GM23248 (cell line): ENCODE measurements around the gene HOXB3.

Experiments
- EZH2 ChIP-seq: fragments of 200-600 bp; sonication (generic); IDR thresholded peaks from 2 replicates; pipeline ENCODE4 v1.6.1; 2018; ENCODE audit warnings: antibody characterized with exemption, mild to moderate bottlenecking; ENCODE audit not compliant: insufficient read depth, poor library complexity, severe bottlenecking
- EZH2phosphoT487 ChIP-seq: fragments of 200-600 bp; sonication (generic); IDR thresholded peaks from 2 replicates; pipeline ENCODE4 v1.6.1; 2018; ENCODE audit warnings: antibody characterized with exemption, moderate library complexity, mild to moderate bottlenecking, low read depth; ENCODE audit not compliant: insufficient read depth

DNA sequence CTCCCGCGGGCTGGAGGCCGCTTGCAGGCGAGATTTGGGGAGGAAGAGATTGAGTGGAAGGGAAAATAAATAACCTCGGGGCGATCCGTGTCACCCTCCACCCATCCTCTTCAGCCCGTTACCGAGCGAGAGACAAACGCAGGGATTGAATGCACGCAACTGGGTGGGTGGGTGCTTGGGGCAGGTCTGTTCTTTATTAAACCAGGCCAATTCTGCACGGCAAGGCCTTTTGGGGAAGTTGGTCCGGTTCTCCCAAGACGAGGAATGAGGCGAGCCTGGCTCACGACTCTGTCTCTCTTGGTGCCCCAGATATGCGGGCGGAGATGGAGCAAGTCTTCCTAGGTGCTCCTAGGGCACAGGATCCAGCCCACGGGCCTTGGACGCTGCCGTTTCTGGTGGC, 21.2 kb upstream of the HOXB3 start:
- no peak for TF ChIP-seq EZH2
- TF ChIP-seq EZH2phosphoT487, result no peak
